ENCODE results near the gene WFDC1. TPM values are rescaled to one million over a fixed set of nuclear protein-coding genes. Genes with fewer than 3 reads are reported as not detected.

Gene WFDC1
- total RNA-seq, 2 experiments from 2014 or later: not detected

DNA sequence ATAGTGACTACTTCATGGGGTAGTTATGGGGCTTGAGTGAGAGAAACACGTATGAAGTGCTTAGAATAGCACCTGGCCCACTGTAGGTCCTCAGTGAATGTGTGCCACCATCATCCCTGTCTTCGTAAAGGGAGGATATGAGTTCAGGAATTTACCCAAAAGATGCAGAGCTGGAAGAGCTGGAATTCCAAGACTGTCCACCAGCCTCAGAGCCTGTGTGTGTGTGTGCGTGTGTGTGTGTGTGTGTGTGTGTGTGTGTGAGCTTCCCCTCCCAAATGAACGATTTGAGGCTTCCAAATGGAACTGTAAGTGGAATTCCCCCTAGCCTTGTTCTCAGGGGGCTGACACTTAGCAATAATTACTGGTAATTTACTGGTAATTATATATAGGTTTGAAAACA is 27.3 kb downstream of the WFDC1 start:
- POLR2A ChIA-PET: interaction anchor here (0.6 kb wide), 1 partner anchor 1480 kb away, joined by 3 read pairs; no protein-coding TSS in a partner anchor
- Histone ChIP-seq H3K79me2 (ENCODE audit: insufficient read depth, low read depth, low read length) (no peaks in the 10 kb centered on the region), H2AFZ (ENCODE audit: low read length) (no peak overlapping the region), H3K4me1 (ENCODE audit: insufficient read depth, low read length, poor library complexity, severe bottlenecking) (no peaks in the 10 kb centered on the region), H3K4me3 (ENCODE audit: low read depth, low read length, poor library complexity, severe bottlenecking) (no peak overlapping the region), H3K4me2 (ENCODE audit: low read length) (no peak overlapping the region), H4K20me1 (ENCODE audit: insufficient read depth, low read length) (no peaks in the 10 kb centered on the region), H3K36me3 (ENCODE audit: insufficient read depth, low read length) (no peaks in the 10 kb centered on the region), H3K27ac (ENCODE audit: low read depth, low read length, poor library complexity, severe bottlenecking) (no peak overlapping the region), H3K9me2 (ENCODE audit: insufficient read depth, low read length) (no peaks in the 10 kb centered on the region), H3K9me3 (ENCODE audit: low read length) (no peaks in the 10 kb centered on the region)
- TF ChIP-seq, protein P1, sequence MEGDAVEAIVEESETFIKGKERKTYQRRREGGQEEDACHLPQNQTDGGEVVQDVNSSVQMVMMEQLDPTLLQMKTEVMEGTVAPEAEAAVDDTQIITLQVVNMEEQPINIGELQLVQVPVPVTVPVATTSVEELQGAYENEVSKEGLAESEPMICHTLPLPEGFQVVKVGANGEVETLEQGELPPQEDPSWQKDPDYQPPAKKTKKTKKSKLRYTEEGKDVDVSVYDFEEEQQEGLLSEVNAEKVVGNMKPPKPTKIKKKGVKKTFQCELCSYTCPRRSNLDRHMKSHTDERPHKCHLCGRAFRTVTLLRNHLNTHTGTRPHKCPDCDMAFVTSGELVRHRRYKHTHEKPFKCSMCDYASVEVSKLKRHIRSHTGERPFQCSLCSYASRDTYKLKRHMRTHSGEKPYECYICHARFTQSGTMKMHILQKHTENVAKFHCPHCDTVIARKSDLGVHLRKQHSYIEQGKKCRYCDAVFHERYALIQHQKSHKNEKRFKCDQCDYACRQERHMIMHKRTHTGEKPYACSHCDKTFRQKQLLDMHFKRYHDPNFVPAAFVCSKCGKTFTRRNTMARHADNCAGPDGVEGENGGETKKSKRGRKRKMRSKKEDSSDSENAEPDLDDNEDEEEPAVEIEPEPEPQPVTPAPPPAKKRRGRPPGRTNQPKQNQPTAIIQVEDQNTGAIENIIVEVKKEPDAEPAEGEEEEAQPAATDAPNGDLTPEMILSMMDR (conservative IDR thresholded peaks at IDR 0.05; ENCODE audit: low read length): no peak
- no peak for TF ChIP-seq EZH2phosphoT487 (IDR thresholded peaks at IDR 0.05; ENCODE audit: borderline replicate concordance, low read depth, low read length)
- DNase-seq (ENCODE audit: low spot score): no peak
- no TSS peak for BruUV-seq (replicated peaks)
- CTCF ChIA-PET (ENCODE audit: unreplicated experiment): no interaction called here
- intact Hi-C loops (cut with micrococcal nuclease; ENCODE audit: unreplicated experiment): no loop called here

DNA sequence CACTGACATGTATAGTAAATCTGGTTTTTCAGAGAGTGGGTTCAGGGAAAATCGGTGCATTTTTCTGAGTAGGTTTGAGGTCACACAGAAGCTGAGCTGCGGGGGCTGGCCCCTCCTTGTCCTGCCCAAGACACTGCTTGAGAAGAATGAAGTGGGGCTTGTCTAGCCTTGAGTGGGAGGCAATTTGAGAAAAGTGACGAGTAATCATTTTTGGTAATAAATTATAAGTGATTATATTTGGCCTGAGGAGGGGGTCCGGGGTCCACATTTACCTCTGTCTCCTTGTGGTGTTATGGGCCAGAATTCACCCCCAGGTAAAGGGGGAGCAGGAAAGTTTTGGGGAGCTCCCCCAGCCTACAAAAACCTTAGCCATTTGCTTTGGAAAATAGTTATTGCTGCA is 28.1 kb downstream of the WFDC1 start:
- no peaks in the 10 kb centered on the region for H3K79me2 ChIP-seq (ENCODE audit: insufficient read depth, low read depth, low read length)
- no TSS peak for BruUV-seq (replicated peaks)
- H3K4me1 ChIP-seq (ENCODE audit: insufficient read depth, low read length, poor library complexity, severe bottlenecking): no peaks in the 10 kb centered on the region
- POLR2A ChIA-PET: interaction anchor here (0.6 kb wide), 1 partner anchor 13 kb away, joined by 3 read pairs; no protein-coding TSS in a partner anchor
- no peaks in the 10 kb centered on the region for H3K9me2 ChIP-seq (ENCODE audit: insufficient read depth, low read length)
- no peaks in the 10 kb centered on the region for H3K36me3 ChIP-seq (ENCODE audit: insufficient read depth, low read length)
- no peak overlapping the region for H3K4me2 ChIP-seq (ENCODE audit: low read length)
- H3K4me3 ChIP-seq (ENCODE audit: low read depth, low read length, poor library complexity, severe bottlenecking): no peak overlapping the region
- H3K27ac ChIP-seq (ENCODE audit: low read depth, low read length, poor library complexity, severe bottlenecking): no peak overlapping the region
- no peak for TF ChIP-seq EZH2phosphoT487 (IDR thresholded peaks at IDR 0.05; ENCODE audit: borderline replicate concordance, low read depth, low read length)
- TF ChIP-seq, protein P1 (conservative IDR thresholded peaks at IDR 0.05; ENCODE audit: low read length): no peak
- no peaks in the 10 kb centered on the region for H3K9me3 ChIP-seq (ENCODE audit: low read length)
- no peaks in the 10 kb centered on the region for H4K20me1 ChIP-seq (ENCODE audit: insufficient read depth, low read length)
- CTCF ChIA-PET (ENCODE audit: unreplicated experiment): no interaction called here
- no peak for DNase-seq (ENCODE audit: low spot score)
- intact Hi-C loops (cut with micrococcal nuclease; ENCODE audit: unreplicated experiment): no loop called here
- no peak overlapping the region for H2AFZ ChIP-seq (ENCODE audit: low read length)

DNA sequence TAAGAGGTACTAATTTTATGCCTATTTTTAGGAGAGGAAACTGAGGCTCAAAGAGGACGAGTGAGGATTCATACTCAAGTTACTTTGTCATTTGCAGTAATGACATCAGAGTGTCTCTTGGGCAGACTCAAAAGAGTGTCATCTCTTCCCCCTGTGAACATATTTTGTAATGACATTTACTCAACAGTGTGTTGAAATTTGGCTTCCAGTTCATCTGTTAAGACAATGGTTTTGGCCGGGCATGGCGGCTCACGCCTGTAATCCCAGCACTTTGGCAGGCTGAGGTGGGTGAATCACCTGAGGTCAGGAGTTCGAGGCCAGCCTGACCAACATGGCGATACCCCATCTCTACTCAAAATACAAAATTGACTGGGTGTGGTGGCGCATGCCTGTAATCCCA is 28.9 kb downstream of the WFDC1 start:
- no peak for DNase-seq (ENCODE audit: low spot score)

More for the DNA sequence above, 28.9 kb downstream of the WFDC1 start:
- Histone ChIP-seq H3K79me2 (ENCODE audit: insufficient read depth, low read depth, low read length) (no peaks in the 10 kb centered on the region), H3K27ac (ENCODE audit: low read depth, low read length, poor library complexity, severe bottlenecking) (no peak overlapping the region), H4K20me1 (ENCODE audit: insufficient read depth, low read length) (no peaks in the 10 kb centered on the region), H3K4me3 (ENCODE audit: low read depth, low read length, poor library complexity, severe bottlenecking) (no peak overlapping the region), H3K36me3 (ENCODE audit: insufficient read depth, low read length) (no peaks in the 10 kb centered on the region), H3K9me2 (ENCODE audit: insufficient read depth, low read length) (no peaks in the 10 kb centered on the region), H2AFZ (ENCODE audit: low read length) (no peak overlapping the region), H3K4me1 (ENCODE audit: insufficient read depth, low read length, poor library complexity, severe bottlenecking) (no peaks in the 10 kb centered on the region), H3K4me2 (ENCODE audit: low read length) (no peak overlapping the region), H3K9me3 (ENCODE audit: low read length) (no peaks in the 10 kb centered on the region)
- ChIA-PET CTCF (ENCODE audit: unreplicated experiment) (no interaction called here), POLR2A (no interaction called here)
- TF ChIP-seq, protein P1 (conservative IDR thresholded peaks at IDR 0.05; ENCODE audit: low read length): no peak
- no peak for TF ChIP-seq EZH2phosphoT487 (IDR thresholded peaks at IDR 0.05; ENCODE audit: borderline replicate concordance, low read depth, low read length)
- BruUV-seq (replicated peaks): no TSS peak
- intact Hi-C loops (cut with micrococcal nuclease; ENCODE audit: unreplicated experiment): no loop called here

All from OCI-LY7 (cell line).